Activated effector memory CD4-positive, alpha-beta T cell treated with Interleukin-2 at 50 U/mL for 16 hours (primary cell): ENCODE results near the gene AMT.

Experiments
- DNase-seq: peaks from one replicate; pipeline ENCODE4 v3.0.0-alpha.2; 2020

The AMT gene, protein sequence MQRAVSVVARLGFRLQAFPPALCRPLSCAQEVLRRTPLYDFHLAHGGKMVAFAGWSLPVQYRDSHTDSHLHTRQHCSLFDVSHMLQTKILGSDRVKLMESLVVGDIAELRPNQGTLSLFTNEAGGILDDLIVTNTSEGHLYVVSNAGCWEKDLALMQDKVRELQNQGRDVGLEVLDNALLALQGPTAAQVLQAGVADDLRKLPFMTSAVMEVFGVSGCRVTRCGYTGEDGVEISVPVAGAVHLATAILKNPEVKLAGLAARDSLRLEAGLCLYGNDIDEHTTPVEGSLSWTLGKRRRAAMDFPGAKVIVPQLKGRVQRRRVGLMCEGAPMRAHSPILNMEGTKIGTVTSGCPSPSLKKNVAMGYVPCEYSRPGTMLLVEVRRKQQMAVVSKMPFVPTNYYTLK

DNA sequence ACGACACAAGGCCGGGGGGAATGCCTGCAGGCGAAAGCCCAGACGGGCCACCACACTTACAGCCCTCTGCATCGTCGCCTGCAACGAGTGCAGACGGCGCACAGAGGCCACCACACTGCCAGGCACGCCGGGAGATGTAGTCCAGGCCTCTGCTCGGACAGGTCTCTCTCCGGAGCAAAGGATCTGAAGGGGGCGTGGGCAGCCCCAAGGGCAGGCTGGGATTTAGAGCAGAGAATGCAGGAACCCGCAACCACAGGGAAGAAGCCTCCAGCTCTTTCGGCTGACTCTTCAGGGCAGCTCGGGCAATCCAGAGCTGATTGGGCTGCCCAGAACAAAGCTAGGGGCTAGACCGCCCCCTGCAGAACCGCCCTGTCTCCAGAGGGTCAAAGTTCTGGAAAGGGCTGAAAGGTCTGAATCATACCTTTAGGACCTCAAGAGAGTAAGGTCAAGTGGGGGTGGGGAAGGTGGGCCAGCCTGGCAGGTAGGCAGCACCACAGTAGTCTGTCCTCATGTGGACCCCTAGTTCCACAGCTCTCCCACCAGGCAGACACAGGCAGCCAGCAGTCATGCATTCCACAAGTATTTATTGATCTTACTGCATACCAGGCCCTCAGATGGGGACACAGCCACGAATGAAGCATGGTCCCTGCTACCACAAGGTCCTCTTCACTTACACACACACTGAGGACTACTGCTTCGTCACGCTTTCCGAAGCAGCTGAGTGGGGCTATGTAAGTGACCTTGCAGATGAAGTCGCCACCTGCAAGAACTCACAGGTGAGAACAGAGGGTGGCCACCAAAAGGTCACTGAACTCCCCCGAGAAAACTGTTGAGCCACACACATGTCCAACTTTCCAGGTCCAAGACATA is at the start of gene AMT:
AMT (minus strand) TSS at position 95 of the 870 bp plus-strand sequence; CDS start at position 72, 23 bp downstream.
- no peak for DNase-seq

DNA sequence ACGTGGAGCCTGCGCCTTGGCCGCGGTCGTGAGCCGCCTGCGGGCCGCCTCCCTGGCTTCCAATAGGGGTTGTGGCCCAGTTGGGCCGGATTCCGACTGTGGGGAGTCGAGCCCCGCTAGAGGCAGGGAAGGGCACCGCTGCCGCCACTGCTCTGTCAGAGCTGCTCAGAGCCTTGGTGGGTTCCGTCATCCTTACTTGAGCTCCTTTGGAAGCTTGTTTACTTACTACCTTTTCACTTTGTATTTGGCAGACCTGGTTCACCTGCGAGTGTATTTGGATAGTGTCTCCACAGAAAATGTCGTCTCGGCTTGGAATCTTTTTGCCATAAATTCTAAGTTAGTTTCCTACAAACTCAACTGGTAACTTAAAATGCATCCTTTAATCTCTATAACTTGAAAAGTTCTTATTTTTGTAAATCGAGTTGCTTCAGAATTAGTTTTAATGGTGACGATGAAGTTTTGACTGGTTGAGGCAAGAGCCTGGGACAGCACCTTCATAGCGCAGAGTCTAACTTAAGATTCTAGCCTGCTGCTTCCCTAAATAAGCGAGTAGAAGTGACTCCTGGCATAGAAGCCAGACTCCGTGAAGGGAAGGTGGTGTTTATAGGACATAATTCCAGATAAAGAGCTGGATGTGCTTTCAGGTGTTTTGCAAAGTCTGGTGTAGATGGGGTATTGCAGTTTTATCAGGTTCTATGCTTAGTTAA is 48.6 kb upstream of the AMT start:
- DNase-seq: no peak

DNA sequence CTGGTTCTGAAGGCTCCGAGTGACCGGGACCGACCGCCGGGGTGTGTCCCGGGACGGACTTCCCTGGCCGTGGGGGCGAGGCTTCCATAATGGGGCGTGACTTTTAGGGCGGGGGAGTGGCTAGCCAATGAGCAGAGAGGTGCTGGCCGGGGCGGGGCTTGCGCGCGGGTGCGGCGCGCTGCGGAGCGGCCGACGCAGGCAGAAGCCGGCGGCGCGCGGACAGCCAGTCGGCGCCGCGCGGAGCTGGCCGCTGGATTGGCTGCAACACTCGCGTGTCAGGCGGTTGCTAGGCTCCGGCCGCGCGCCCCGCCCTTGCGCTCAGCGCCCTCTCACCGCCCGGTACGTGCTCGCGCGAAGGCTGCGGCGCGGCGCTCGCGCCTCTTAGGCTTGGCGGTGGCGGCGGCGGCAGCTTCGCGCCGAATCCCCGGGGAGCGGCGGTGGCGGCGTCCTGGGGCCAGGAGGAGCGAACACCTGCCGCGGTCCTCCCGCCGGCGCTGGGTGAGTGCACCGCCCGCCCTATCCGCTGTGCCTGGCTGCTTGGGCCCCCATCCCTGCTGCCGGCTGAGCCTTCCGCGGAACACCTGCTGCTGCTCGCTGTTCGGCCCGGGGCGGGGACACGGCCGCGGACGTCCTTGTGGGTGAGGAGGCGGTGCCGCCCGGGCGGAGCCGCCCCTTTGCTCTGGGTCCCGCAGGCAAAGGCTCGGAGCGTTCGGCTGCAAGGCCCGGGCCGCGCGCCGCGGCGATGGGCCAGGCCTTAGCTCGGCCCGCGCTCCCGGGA is 47.9 kb upstream of the AMT start, which contains the start of gene DAG1:
DAG1 (plus strand) TSS at position 332 of the 778 bp plus-strand sequence. CDS start 40,268 bp downstream, outside the sequence.
- peak; percentile 94 for DNase-seq

GRCh38 chr3:49469037-49469935 is 47.0 kb upstream of the AMT start:
- DNase-seq: no peak

- no peak for DNase-seq
Measured at GRCh38 chr3:49466085-49466484, 43.8 kb upstream of the AMT start.

DNA sequence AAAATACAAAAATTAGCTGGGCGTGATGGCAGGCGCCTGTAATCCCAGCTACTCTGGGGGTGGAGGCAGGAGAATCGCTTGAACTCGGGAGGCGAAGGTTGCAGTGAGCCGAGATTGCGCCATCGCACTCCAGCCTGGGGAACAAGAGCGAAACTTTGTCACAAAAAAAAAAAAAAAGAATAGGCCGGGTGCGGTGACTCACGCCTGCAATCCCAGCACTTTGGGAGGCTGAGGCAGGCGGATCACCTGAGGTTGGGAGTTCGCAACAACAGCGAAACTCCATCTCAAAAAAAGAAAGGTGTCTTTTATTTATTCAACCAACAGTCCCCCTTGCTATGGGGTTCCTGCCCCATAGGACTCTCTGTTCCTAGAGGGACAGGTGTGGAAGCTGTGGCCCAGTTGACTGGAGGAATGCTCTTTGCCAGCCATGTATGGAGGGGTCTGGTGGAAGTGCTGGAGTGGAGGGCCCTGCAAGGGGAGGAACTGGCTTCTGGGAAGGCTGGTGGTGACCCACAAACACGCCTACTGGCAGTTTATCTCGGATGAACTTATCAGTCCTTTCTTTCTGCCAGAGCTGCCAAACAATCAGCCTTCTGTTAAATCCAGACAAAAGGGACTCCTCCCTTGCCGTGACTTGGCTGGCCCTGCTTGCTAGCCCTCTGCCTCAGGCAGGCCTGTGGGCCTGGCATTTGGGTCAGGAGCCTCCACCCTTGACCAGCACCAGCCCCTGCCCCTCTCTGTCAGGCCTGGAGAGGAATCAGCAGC is 43.2 kb upstream of the AMT start:
- no peak for DNase-seq

GRCh38 chr3:49462222-49462621 is 39.9 kb upstream of the AMT start:
- DNase-seq: no peak

DNA sequence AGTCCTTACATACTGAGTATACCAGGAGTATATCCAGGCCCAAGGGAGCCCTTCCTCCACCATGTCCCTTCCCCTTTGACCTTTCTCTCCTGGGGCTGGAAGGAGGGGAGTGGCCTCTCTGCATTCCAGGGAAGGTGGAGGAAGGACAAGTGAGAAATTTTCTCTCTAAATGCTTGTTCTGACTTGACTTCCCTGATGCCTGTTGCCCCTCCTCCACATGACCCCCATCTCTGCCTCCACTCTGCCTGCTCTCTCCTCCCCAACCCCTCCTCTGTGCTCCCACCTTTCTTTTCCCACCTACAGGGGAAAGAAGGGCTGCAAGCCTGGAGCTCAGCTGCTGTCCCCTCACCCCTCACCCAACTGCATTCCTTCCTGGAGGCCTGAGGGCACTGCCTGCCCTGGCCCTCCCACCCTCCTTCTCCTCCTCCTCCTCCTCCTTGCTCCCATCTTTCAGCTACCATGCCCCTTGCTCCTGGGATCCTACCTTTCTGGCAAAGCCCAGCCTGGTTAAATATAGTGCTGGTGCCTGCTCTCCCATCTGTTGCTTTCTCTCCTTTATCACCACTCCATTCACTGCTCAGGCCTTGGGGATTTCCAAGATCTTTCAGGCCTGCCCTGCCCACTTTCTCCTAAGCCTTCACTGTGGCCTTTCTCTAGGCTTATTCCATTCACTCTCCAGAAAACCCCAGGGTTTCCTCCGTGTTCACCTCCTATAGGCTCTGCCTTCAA is 39.3 kb upstream of the AMT start:
- no peak for DNase-seq

GRCh38 chr3:49460956-49461355 is 38.7 kb upstream of the AMT start:
- DNase-seq: no peak

GRCh38 chr3:49460188-49460890 is 38.1 kb upstream of the AMT start:
- DNase-seq: no peak

DNA sequence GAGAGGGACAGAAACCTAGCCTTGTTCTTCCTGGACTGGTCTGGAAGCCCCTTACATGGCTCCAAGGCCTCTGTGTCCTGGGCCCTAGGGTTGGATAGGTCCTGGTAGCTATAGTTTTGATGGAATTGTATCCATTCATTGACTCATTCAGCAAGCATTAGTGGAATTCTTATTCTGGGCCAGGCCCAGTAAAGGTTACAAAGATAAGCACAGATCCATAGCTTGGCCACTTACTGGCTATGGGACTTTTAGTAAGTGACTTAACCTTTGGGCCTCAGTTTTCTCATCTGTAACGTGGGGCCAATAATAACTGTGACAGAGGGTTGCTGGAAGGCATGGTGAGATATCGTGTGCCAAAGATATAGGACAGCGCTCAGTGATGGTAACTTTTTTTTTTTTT is 34.2 kb upstream of the AMT start:
- DNase-seq: no peak

GRCh38 chr3:49454898-49455681 is 32.8 kb upstream of the AMT start:
- DNase-seq: no peak

GRCh38 chr3:49454458-49454857 is 32.2 kb upstream of the AMT start:
- DNase-seq: no peak

DNA sequence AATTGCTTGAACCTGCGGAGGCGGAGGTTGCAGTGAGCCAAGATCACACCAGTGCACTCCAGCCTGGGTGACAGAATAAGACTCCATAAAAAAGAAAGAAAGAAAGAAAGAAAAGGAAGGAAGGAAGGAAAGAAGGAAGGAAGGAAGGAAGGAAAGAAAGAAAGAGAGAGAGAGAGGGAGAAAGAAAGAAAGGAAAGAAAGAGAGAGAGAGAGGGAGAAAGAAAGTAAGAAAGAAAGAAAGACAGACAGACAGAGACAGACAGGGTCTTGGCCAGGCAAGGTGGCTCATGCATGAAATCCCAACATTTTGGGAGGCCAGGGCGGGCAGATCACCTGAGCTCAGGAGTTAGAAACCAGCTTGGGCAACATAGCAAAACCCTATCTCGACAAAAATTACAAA is 31.3 kb upstream of the AMT start:
- no peak for DNase-seq

DNA sequence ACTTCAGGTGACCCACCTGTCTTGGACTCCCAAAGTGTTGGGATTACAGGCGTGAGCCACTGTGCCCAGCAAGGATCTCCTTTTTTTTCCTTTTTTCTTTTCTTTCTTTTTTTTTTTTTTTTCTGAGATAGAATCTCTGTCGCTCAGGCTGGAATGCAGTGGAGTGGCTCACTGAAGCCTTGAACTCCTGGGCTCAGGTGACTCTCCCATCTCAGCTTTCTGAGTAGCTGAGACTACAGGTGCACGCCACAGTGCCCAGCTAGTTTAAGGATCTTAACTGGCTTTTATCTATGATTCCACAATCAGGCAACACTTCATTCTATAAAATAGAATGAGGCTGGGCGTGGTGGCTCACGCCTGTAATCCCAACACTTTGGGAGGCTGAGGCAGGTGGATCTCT is 23.1 kb upstream of the AMT start:
- DNase-seq: no peak

DNA sequence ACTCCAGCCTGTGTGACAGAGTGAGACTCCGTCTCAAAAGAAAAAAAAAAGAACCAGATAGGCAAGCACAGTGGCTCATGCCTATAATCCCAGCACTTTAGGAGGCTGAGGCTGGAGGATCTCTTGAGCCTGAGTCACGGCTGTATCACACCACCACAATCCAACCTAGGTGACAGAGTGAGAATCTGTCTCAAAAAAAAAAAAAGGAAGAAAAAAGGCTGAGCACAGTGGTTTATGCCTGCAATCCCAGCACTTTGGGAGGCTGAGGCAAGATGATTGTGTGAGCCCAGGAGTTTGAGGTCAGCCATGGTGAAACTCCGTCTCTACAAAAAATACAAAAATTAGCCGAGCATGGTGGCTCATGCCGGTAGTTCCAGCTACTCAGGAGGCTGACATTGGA is 12.5 kb upstream of the AMT start:
- no peak for DNase-seq

GRCh38 chr3:49428752-49429080 is 6.4 kb upstream of the AMT start:
- no peak for DNase-seq

- no peak for DNase-seq
Measured at GRCh38 chr3:49427586-49427985, 5.3 kb upstream of the AMT start.

GRCh38 chr3:49424816-49425215 is 2.5 kb upstream of the AMT start:
- DNase-seq: no peak
